ENCODE measurements around the gene PLAAT1.

PLAAT1 gene

DNA sequence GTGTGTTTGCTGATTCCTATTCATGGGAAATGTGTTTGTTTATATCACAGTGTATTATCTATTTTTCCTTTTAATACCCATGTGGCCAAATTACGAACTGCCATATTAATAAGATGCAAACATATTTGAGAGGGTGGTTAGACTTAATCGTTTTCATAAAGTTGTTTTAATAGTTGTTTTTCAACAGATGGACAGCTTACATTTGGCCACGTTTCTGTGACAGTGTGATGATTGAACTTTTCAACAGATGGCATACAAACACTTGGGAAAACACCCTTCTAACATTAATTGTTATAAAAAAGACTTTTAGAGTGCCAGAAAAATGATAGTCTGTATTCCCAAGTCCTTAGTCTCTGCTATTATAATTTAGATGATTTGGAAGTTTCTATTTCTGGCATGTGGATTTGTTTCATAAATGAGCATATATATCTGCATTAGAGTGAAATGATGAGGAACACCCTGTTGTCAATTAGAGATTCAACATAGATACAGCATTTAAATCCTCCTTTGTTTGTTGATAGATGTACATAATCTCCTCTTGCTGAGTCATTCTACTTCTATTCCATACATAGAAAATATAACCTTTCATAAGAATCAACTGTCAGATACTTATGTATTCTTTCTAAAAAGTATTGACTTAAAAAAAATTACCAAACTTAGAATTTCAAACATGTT, 13.1 kb downstream of the PLAAT1 start:
- DNase-seq, result no peak

DNA sequence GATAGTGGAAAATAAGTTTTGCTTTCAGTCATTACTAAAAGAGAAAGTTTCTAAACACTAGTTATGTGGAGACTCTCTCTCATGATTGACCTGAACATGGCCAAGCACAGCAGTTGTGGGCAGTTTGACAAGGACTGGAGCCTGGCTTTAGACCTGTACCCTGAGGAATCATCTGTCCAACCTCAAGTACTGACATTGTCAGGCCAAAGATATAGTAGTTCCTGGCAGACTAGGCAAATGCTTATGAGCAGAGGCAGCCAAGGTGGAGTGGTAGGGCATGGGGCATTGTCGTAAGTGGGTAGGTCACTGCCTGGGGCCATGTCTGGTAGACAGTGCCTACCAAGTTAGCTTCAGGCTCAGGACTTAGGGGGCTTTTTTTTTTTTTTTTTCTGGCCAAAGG, 20.9 kb downstream of the PLAAT1 start:
- DNase-seq, result no peak

DNA sequence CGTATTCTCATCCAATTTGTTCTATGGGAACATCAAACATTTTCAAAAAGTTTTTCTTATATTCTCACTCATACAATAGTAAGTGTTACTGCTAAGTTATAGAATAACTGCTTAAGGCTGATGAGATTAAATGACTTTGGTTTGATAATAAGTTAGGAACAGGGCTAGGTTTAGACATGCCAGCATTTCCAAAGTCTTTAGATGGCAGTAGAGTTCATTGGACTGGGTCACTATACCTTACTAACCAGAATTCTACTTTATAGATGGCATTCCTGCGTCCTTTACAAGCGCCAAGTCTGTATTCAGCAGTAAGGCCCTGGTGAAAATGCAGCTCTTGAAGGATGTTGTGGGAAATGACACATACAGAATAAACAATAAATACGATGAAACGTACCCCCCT, 21.7 kb downstream of the PLAAT1 start:
- DNase-seq, result no peak

DNA sequence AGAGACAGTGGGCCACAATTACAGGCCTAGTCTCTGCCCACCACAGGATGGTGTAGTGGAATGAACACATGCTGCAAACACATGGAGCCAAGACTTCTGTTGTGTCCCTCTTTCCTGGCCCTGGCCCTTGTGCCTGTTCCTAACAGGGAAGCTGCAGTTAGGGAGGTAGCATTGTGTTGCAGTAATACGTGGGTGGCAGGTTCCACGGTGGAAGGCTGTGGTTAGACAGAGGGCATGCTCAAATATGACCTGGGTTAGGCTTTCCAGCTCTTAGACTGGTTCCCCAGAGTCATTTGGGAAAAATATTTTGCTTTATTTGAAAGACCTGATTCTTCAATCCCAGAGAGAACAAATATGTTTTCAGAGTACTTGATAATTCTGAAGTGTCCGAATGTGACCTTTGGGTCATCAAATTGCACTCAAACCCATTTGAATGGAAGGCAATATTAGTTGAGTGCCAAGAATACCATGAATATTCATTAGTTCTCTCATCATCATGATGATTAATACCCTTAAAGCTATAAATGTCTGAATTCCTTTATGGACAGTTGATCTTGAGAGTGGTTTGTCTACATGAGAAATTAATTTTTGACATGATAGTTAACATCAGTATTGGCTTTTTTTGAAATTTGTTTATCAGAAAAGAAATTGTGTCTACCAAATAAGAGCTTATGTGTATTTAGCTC, 28.5 kb downstream of the PLAAT1 start:
- DNase-seq, result no peak

DNA sequence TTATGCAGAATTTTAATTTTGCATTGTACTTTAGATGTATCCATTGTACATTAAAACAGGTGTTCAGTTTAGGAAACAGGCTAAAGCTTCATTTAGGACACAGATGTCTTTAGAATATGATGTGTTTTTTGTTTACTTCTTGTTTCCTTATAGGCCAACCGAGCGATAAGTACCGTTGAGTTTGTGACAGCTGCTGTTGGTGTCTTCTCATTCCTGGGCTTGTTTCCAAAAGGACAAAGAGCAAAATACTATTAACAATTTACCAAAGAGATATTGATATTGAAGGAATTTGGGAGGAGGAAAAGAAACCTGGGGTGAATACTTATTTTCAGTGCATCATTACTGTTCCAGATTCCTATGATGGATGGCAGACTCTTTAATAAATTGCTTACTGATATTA, 29.4 kb downstream of the PLAAT1 start:
- no peak for DNase-seq

DNA sequence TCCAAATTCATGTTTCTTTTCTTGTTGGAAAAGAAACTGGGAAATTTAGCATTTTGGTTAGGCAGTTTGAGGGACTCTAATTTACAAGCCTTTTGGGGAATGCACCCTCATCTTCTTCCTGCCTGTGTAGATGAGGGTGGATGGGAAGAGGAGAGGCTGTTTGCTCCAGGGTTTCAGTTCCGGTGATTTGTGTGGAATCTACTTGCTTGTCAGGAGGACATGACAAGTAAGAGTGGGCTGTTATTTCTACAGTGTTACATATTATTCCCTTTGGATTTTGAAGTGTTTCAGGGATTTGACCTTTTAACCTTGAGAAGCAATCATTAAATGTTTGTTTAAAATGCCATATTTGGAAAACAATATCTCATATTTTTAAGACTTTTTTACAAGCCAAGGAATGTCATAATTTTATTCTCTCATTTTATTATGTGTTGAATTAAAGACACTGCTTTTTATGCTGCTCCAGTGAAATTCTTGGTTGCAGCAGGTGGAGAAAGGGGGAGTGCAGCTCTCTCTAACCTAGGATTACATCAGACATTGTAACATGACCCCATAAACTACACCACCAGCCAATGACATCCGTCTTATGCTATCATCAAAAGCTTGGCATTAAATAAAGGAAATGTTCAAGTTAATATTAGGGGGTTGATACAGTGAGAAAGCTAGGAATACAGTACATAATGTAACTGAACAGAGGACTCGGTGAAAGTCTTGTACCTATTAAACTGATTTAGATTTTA, 30.2 kb downstream of the PLAAT1 start:
- DNase-seq, result no peak

DNA sequence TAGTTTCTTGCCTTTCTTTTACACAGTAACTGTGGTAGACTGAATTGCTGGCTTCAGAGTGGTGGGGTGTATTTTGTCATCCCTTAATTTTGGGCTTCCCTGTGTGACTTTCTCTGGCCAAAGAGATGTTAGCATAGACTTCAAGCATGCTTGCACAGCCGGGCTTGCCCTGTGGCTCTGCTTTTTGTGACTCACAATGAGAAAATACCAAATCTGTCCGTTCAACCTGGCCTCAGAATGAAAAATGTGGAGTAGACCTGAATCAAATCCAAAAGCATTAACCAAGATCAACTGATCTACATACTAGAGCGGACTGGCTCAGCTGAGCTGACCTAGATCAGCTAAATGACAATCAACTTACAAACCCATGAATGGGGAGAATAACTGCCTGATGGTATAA, 51.4 kb downstream of the PLAAT1 start:
- no peak for DNase-seq

DNA sequence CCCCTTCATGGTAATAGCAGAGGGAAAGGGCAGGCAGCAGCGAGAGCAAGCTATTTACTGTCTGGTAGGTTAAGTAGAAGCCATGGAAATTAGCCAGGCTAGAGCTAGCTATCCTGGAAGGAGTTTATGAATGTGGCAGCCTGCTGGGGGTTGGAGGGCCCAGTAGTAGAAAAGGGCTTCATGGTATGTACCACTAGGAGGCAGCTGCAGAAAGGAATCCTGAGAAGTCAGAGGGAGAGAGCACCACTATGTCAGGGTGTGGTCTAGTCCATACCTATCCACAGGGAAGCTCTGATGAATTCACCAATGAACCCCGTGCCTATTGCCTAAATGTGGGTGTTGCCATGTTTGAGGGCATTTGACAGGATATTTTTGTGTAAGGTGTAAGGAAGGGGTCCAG, 55.0 kb downstream of the PLAAT1 start:
- DNase-seq, result no peak

DNA sequence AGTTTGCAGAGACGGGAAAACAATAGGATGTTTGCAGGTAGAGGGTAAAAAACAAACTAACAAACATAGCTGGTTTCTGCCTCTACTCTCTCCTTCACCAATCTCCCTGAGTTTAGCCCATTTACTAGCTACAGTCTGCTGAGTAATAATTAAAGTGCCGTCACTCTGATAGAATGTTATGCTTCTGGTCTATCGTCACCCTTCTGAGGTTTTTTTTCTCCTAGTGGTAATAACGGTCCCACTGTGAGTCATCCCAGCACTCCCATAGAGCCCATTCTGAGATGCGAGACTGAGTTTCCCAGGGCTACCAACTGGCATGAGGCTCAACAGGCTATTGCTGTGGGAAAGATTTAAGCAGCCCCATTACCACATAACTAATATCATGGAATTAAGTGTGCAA, 56.4 kb downstream of the PLAAT1 start:
- no peak for DNase-seq

DNA sequence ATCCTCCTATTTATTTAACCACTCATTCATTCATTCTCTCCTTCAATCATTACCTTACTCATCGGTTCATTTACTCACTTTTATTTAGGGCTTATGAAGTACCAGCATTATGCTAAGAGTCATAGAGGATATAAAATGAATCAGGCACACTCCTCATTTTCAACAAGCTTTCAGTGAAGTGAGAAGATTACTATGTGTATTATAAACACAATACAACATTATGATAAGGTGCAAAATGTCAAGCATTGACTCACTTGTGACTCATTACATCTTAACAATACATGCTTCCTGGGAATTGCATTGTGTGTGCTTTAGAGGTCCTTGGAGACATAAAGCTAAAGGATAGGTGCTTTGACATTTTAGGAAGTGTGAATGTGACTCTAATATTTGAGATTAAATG, 60.4 kb downstream of the PLAAT1 start:
- no peak for DNase-seq

DNA sequence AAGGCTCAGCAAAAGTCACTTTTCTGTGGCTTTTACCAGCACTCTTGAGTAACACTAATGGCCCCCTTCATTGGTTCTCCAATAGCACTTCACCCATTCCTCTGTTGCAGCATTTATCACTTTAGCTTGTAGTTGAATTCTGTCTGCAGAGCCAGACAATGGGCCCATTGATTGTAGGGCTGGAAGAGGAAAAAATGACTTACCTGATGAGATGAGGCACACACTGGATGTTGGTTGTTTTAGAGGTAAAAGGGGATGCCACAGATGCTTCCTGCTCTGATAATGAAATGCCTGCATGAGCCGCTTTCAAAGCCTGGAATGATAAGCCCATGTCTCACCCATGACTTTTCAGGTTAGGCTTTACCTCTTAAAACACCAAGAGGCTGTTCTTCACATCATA, 64.3 kb downstream of the PLAAT1 start:
- no peak for DNase-seq

DNA sequence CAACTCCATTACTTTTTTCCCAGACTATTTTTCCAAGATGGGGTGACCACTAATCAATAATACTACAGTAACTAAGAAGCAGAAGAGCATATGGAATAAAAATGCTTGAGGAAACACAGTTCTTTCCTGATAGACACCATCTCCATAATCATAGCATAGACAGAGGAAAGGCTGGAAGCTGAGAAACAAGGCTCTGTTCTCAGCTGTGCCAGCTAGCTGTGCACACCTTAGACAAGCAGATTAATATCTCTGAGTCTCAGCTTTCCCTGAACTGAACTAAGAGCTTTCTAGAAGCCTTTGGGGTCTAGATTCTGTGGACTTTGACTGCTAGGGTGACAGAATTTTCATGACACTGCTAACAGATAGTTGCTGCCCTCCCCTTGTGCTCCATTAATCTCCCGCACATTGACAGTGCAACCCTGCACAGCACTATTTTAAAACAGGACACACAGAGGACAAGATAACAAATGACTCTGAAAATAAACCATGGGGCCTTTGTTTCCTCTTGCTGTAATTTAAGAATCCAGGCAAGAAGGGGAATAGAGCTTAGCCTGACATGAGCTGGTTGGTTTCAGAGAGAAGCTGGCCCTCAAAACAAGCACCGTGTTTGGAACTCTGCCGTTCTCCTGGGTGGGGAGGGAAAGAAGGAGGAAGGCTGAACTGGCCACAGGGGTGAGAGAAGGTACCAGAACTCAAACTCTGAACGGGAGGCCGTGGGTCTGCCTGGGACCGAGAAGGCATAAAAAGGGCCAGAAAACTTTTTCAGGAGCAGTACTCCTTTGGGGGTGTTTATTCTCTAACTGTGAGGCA, 70.1 kb downstream of the PLAAT1 start:
- no peak for DNase-seq

DNA sequence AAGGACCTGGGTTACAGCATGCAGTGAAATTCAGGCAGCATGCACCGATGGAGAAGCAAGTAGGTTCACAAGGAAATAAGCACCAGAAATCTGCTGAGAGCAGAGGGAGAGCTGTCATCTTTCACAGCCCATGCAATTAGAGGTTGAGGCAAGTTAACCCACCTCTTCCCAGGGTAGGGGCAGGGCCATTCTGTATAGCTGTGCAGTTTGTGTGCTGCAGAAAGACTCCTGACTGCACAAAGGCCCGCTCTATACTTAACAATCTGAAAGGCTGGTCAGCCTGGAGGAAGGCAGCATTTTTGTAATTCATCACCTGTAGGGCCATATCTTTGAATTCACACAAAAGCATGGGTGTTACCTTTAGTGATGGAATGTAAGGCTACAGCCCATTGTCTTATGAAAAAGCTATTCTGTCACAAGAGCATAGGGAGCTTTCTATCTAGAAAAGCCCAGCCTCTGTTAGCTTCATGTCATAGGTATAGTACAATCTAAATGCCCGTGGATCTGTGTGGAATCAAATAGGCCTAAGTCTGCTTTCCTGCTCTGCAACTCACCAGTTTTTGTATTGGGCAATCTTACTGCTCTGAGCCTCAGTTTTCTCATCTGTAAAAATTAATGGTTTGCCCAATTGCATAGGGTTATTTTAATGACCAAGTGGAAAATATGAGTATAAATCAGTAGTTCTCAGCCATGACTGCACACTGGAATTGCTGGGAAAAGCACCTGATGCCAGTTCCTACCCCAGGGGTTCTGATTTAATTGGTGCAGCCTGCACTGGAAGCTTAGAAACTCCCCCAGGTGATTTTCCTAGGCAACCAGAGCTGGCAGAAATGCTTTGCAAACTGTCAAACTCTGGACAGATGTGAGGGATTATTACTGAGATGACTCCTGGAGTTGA, 72.3 kb downstream of the PLAAT1 start:
- no peak for DNase-seq

DNA sequence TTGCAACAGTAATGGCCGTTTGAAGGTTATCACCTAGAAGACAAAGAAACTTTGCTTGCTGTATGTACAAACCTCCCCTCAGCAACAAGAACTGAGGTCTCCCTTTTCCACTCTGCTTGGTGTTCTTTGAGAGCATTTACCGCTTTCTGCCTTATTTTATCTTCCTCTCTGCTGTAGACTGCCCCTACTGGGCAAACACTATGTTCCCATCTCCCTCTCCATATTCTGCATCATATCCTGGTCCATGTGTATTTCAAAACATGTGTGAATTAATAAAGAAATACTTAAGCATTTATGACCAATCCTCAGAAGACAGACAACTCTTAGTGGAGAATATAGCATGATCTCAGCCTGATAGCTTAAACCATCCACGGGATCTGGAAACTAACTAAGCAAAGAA, 73.1 kb downstream of the PLAAT1 start:
- no peak for DNase-seq

DNA sequence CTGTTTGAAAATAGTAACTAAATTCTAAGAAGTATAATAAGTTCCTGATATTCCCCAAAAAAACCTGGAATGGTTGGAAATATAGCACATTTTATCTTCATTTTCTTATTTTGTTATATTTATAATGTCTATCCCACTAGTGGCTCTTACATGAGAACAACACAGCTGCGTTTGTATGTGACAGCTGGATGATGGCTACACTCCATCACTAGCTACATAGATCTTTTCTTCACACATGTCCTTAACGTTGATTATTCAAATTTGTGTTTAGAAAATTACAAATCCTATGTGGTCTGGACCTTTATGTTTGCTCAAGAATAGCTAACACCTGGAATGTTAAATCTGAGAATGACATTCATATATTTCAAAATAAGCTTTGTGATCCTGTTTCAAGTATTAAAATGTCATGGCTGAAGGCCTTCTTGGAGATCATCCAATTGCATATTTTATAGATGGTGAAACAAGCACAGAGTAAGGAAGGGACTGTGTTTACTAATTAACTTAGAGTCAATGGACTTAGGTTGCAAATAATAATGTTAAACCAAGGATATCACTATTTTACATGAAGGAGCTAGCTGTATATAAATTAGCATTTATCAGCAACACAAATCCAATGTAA, 76.8 kb downstream of the PLAAT1 start:
- no peak for DNase-seq
